A172 (cell line): ENCODE results near the gene PRKG1. TPM values are rescaled to one million over a fixed set of nuclear protein-coding genes. Genes with fewer than 3 reads are reported as not detected.

ENCODE experiments used
- total RNA-seq: library from RNA; depleted of rRNA; stranded (reverse); fragments of >200 nt; shearing (Covaris generic); gene quantifications from 2 replicates; pipeline ENCODE4 v1.2.3, GENCODE V29; 2014; rRNA removed

The PRKG1 gene
- total RNA-seq, 1 experiment from 2014 or later = 0.22 TPM

Other genes with a start within 250 kb of the PRKG1 start
- not detected in 2 replicates for gene A1CF, start 188.9 kb upstream of the PRKG1 start, total RNA-seq